Endothelial cell of umbilical vein (primary cell): ENCODE data around the gene GLB1L2. TPM values are rescaled to one million over a fixed set of nuclear protein-coding genes. Genes with fewer than 3 reads are reported as not detected.

ENCODE experiments used
- BruUV-seq: library from RNA; stranded (reverse); fragments of 400-500 nt; replicated peaks from 2 replicates; lab custom pipeline; 2021; lab: Mats Ljungman, UMichigan
- CTCF ChIA-PET: fragments of 300-600, 350-600 bp; sonication (Branson Sonifier 250); formaldehyde crosslinking; loops from one replicate; lab custom pipeline; 2021; ENCODE audit warnings: antibody characterized with exemption, inconsistent platforms; lab: Charles Lee
- POLR2A ChIA-PET: fragments of 300-600, 350-600 bp; sonication (Branson Sonifier 250); formaldehyde crosslinking; loops from one replicate; lab custom pipeline; 2021; ENCODE audit warnings: antibody characterized with exemption, inconsistent platforms; lab: Charles Lee
- DNase-seq: peaks from one replicate; pipeline ENCODE4 v3.0.0-alpha.2; 2011; ENCODE audit warnings: low read depth, low spot score
- FAIRE-seq: peaks from 2 replicates; lab custom pipeline; 2011; peaks lifted over from hg19 to GRCh38; lab: Jason Lieb, UNC
- H2AFZ ChIP-seq: 2 replicates; pipeline ENCODE4 v1.6.0; 2012; ENCODE audit warnings: low read depth, low read length, control low read depth, inconsistent platforms
- H3K27ac ChIP-seq: 2 replicates; pipeline ENCODE4 v1.5.1; 2011; ENCODE audit warnings: low read depth, mild to moderate bottlenecking, control low read depth, low read length, moderate library complexity; ENCODE audit not compliant: insufficient read depth
- H3K27me3 ChIP-seq, 2 experiments: 2 replicates each; pipeline versions ENCODE4 v1.6.0 to v1.6.1; 2011; ENCODE audit warnings: low read length in 2 of 2, mixed read lengths in 1 of 2; ENCODE audit not compliant: control insufficient read depth in 2 of 2, insufficient read depth in 2 of 2
- H3K36me3 ChIP-seq, 2 experiments: 2 replicates in 1 of 2; 3 replicates in 1 of 2; pipeline ENCODE4 v1.5.1; 2011; ENCODE audit warnings: low read length in 2 of 2, mild to moderate bottlenecking in 1 of 2, moderate library complexity in 1 of 2; ENCODE audit not compliant: control insufficient read depth in 2 of 2, insufficient read depth in 2 of 2; ENCODE audit errors: extremely low read depth in 1 of 2
- H3K4me1 ChIP-seq: 3 replicates; pipeline ENCODE4 v1.5.1; 2011; ENCODE audit warnings: mild to moderate bottlenecking, low read length; ENCODE audit not compliant: control insufficient read depth, insufficient read depth; ENCODE audit errors: extremely low read depth
- H3K4me2 ChIP-seq: 2 replicates; pipeline ENCODE4 v1.6.1; 2011; ENCODE audit warnings: low read length, control low read depth, mixed read lengths; ENCODE audit not compliant: insufficient read depth
- H3K4me3 ChIP-seq, 3 experiments: fragments of 200-600 bp in 1 of 3; sonication (generic), shearing (Covaris generic) in 1 of 3; replicated peaks in 1 of 3; 2 replicates each; pipeline ENCODE4 v1.5.1; 2011 to 2016; ENCODE audit warnings: control low read depth in 3 of 3, low read length in 3 of 3, mild to moderate bottlenecking in 2 of 3, inconsistent platforms in 1 of 3, low read depth in 1 of 3, moderate library complexity in 1 of 3; ENCODE audit not compliant: insufficient read depth in 1 of 3
- H3K79me2 ChIP-seq: 2 replicates; pipeline ENCODE4 v1.6.0; 2012; ENCODE audit warnings: low read length, inconsistent platforms; ENCODE audit not compliant: control insufficient read depth, insufficient read depth
- H3K9ac ChIP-seq: replicated peaks from 2 replicates; pipeline ENCODE3; 2011; ENCODE audit warnings: low read length, control low read depth; ENCODE audit not compliant: insufficient read depth; ENCODE audit errors: extremely low read depth
- H3K9me1 ChIP-seq: replicated peaks from 3 replicates; pipeline ENCODE4 v1.6.0; 2011; ENCODE audit warnings: mild to moderate bottlenecking, low read length; ENCODE audit not compliant: control insufficient read depth, insufficient read depth; ENCODE audit errors: extremely low read depth
- H3K9me3 ChIP-seq: replicated peaks from 2 replicates; pipeline ENCODE4 v1.5.1; 2012; ENCODE audit warnings: low read length, inconsistent platforms; ENCODE audit not compliant: control insufficient read depth, insufficient read depth
- H4K20me1 ChIP-seq: replicated peaks from 2 replicates; pipeline ENCODE3; 2011; ENCODE audit warnings: mild to moderate bottlenecking, low read length; ENCODE audit not compliant: control insufficient read depth, insufficient read depth; ENCODE audit errors: extremely low read depth
- CTCF ChIP-seq, 2 donors: IDR thresholded peaks; 1 replicate in 1 of 2; 2 replicates in 1 of 2; pipeline ENCODE4 v1.5.1; 2011; ENCODE audit warnings: low read length in 2 of 2, mild to moderate bottlenecking in 2 of 2, moderate library complexity in 2 of 2, control low read depth in 1 of 2, inconsistent platforms in 1 of 2, low read depth in 1 of 2; ENCODE audit not compliant: insufficient read depth in 1 of 2; ENCODE audit errors: extremely low read depth in 1 of 2
- EZH2 ChIP-seq: IDR thresholded peaks from 2 replicates; pipeline ENCODE4 v1.6.1; 2012; ENCODE audit warnings: borderline replicate concordance, low read depth, mild to moderate bottlenecking, moderate library complexity, low read length, inconsistent platforms; ENCODE audit not compliant: severe bottlenecking
- FOS ChIP-seq: IDR thresholded peaks from 2 replicates; pipeline ENCODE4 v1.6.1; 2011; ENCODE audit warnings: mild to moderate bottlenecking, low read length, moderate library complexity, borderline replicate concordance; ENCODE audit not compliant: insufficient read depth
- GATA2 ChIP-seq: IDR thresholded peaks from 2 replicates; pipeline ENCODE4 v1.7.0; 2011; ENCODE audit warnings: low read depth, mild to moderate bottlenecking, moderate library complexity, mixed read lengths, low read length; ENCODE audit not compliant: insufficient read length, insufficient read depth
- JUN ChIP-seq: IDR thresholded peaks from 2 replicates; pipeline ENCODE4 v1.6.1; 2011; ENCODE audit warnings: borderline replicate concordance, low read depth; ENCODE audit not compliant: insufficient read length, insufficient read depth
- MYC ChIP-seq: IDR thresholded peaks from one replicate; pipeline ENCODE4 v1.6.1; 2011; ENCODE audit warnings: mild to moderate bottlenecking, low read depth, low read length
- POLR2A ChIP-seq: IDR thresholded peaks from 2 replicates; pipeline ENCODE4 v1.6.1; 2012; ENCODE audit warnings: low read depth, mild to moderate bottlenecking, control low read depth, low read length
- POLR2AphosphoS5 ChIP-seq: IDR thresholded peaks from 2 replicates; pipeline ENCODE4 v1.6.1; 2012; ENCODE audit warnings: low read depth, mild to moderate bottlenecking, control low read depth, low read length, moderate library complexity; ENCODE audit not compliant: insufficient read depth
- dilution Hi-C: fragments of 300-500 bp; cut with MboI; formaldehyde crosslinking; loops from one replicate; pipeline ENCODE4 v1.15.0; 2019; ENCODE audit warnings: low sequenced_read_pairs; ENCODE audit not compliant: extremely low pct_ligation_motif_present
- intact Hi-C: fragments of 100-400 bp; cut with micrococcal nuclease; formaldehyde crosslinking; loops from one replicate; pipeline ENCODE4 v1.10.0; 2022
- polyA plus RNA-seq, 4 experiments: library from polyadenylated mRNA; depleted of rRNA in 3 of 4; stranded (reverse) in 3 of 4; unstranded in 1 of 4; fragments of >200 nt; gene quantifications; 2 replicates each; pipeline versions ENCODE4 v1.2.1 to v1.2.3, GENCODE V29; 2011 to 2012; ENCODE audit warnings: missing spikeins in 1 of 4
- total RNA-seq: library from RNA; stranded (reverse); gene quantifications from 2 replicates; pipeline ENCODE4 v1.2.3, GENCODE V29; 2021
- TF ChIP-seq, protein P1 (sequence below): IDR thresholded peaks from 2 replicates; pipeline ENCODE4 v1.6.1; 2011; ENCODE audit not compliant: insufficient read depth, insufficient read length

The GLB1L2 gene
- total and polyA plus RNA-seq, 2 donors (not counting 3 experiments of a cell fraction or from before 2014, with no cell fraction given) = 0.55 to 0.59 TPM

DNA sequence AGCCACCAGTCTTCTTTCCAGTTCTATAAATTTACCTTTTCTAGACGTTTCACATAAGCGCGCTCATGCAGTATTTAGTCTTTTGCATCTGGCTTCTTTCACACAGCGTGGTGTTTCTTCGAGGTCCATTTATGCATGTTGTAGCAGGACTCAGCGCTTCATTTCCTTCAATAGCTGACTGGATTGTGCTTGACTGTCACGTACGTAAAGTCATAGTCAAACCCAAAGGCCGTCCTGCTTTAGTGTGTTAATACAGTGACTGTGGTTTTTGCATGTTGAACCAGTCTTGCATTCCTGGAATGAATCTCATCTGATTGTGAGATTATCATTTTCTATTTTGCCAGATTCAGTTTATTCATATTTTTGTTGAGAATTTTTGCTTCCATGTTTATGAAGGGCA lies 37.1 kb upstream of the GLB1L2 start:
- Histone ChIP-seq H3K79me2 (no peaks in the 10 kb centered on the region), H2AFZ (no peak overlapping the region), H3K4me1 (no peaks in the 10 kb centered on the region), H3K9me3 (no peaks in the 10 kb centered on the region), H3K27me3 (no peaks in the 10 kb centered on the region), H3K9ac (no peak overlapping the region), H3K27ac (no peak overlapping the region), H4K20me1 (no peaks in the 10 kb centered on the region), H3K9me1 (no peaks in the 10 kb centered on the region), H3K36me3 (no peaks in the 10 kb centered on the region), H3K4me3 (no peak overlapping the region), H3K4me2 (no peak overlapping the region)
- BruUV-seq = no TSS peak
- FAIRE-seq (no peak), DNase-seq (no peak)
- ChIA-PET CTCF (no interaction called here), POLR2A (no interaction called here)
- no peak for TF ChIP-seq CTCF (IDR thresholded peaks at IDR 0.05; ENCODE audit: extremely low read depth in 1 of 2, insufficient read depth in 1 of 2, low read depth in 1 of 2, low read length in 2 of 2)
- TF ChIP-seq, protein P1, sequence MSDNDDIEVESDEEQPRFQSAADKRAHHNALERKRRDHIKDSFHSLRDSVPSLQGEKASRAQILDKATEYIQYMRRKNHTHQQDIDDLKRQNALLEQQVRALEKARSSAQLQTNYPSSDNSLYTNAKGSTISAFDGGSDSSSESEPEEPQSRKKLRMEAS = no peak
- TF ChIP-seq MYC = no peak
- TF ChIP-seq POLR2AphosphoS5 = no peak
- no peak for TF ChIP-seq FOS
- intact Hi-C loops = no loop called here
- dilution Hi-C loops = no loop called here

DNA sequence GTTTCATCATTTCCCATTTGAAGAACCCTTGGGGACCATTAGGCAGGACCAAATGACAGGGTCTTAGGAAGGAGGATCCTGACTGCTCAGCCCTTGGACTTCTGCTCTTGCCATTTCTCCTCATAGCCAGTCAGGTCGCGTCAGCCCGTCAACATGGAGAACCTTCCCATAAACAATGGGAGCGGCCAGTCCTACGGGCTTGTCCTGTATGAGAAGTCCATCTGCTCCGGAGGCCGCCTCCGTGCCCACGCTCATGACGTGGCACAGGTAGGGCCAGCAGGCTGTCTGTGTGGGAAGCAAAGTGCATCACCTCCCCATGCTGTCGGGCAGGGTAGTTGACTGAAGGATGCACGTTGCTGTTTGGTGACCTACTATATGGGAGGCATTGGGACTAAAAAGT lies 19.6 kb upstream of the GLB1L2 start:
- no peak overlapping the region for H3K27ac ChIP-seq
- no peaks in the 10 kb centered on the region for H3K9me3 ChIP-seq
- no peaks in the 10 kb centered on the region for H3K9me1 ChIP-seq
- intact Hi-C loops = no loop called here
- BruUV-seq = no TSS peak
- ChIA-PET POLR2A (no interaction called here), CTCF (no interaction called here)
- no peaks in the 10 kb centered on the region for H3K36me3 ChIP-seq
- H3K4me2 ChIP-seq = no peak overlapping the region
- H2AFZ ChIP-seq = no peak overlapping the region
- no peak overlapping the region for H3K9ac ChIP-seq
- dilution Hi-C loops = no loop called here
- H4K20me1 ChIP-seq = no peaks in the 10 kb centered on the region
- H3K4me3 ChIP-seq = no peak overlapping the region
- no peaks in the 10 kb centered on the region for H3K27me3 ChIP-seq
- FAIRE-seq = no peak
- no peaks in the 10 kb centered on the region for H3K4me1 ChIP-seq
- no peaks in the 10 kb centered on the region for H3K79me2 ChIP-seq
- DNase-seq = no peak
- TF ChIP-seq GATA2 (no peak), POLR2A (no peak), JUN (no peak), FOS (no peak), MYC (no peak), EZH2 (no peak), POLR2AphosphoS5 (no peak), CTCF (IDR thresholded peaks at IDR 0.05; ENCODE audit: extremely low read depth in 1 of 2, insufficient read depth in 1 of 2, low read depth in 1 of 2, low read length in 2 of 2) (no peak)
- TF ChIP-seq, protein P1 = no peak
